ENCODE measurements around the gene BCAS4. TPM values are rescaled to one million over a fixed set of nuclear protein-coding genes. Genes with fewer than 3 reads are reported as not detected.
"Not testable (repeated sequence)": the region's sequence is repeated elsewhere in the genome, so short reads cannot be mapped to it uniquely, and the experiment has no call there.

Gene BCAS4
- total RNA-seq, 1 experiment from 2014 or later, result 34.8 TPM

DNA sequence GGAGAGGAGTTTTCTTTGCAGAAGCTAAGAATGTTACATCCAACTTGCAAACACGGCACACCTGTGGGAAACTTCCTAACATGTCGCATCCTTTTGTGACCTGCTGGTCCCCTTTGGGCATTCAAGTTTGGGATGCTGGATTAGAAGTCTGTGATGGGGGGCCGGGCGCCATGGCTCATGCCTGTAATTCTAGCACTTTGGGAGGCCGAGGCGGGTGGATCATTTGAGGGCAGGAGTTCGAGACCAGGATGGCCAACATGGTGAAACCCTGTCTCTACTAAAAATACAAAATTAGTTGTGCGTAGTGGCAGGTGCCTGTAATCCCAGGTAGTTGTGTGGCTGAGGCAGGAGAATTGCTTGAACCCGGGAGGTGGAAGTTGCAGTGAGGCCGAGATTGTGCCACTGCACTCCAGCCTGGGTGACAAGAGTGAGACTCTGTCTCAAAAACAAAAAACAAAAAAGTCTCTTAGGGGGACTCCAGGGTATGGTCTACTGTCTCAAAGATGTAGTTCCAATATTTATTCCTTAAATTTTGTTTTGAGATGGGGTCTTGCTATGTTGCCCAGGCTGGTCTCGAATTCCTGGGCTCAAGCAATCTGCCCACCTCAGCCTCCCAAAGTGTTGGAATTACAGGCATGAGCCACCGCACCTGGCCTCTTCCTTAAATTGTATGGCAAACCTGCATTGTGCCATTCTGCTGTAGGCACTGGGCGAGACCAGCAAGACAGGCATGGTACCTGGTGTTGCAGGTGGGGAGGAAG lies 6.3 kb downstream of the BCAS4 start:
- BruUV-seq (replicated peaks); H3K4me1 ChIP-seq (ENCODE audit: control insufficient read depth, insufficient read depth, low read length); H3K4me3 ChIP-seq (ENCODE audit: low read depth in 2 of 2, low read length in 2 of 2); ATAC-seq; H3K9me3 ChIP-seq (ENCODE audit: control insufficient read depth, insufficient read depth, low read depth, low read length); intact Hi-C loops (cut with micrococcal nuclease; ENCODE audit: unreplicated experiment); CTCF ChIA-PET; H3K36me3 ChIP-seq (ENCODE audit: control insufficient read depth, insufficient read depth, low read length); H3K27me3 ChIP-seq (ENCODE audit: control insufficient read depth, insufficient read depth, low read length); DNase-seq (ENCODE audit: low read depth, low spot score); in situ Hi-C loops (cut with HindIII; ENCODE audit: low pct_unique_long_range_greater_than_20kb, low sequenced_read_pairs); H3K27ac ChIP-seq (ENCODE audit: low read length); POLR2A ChIA-PET: not testable (repeated sequence)

DNA sequence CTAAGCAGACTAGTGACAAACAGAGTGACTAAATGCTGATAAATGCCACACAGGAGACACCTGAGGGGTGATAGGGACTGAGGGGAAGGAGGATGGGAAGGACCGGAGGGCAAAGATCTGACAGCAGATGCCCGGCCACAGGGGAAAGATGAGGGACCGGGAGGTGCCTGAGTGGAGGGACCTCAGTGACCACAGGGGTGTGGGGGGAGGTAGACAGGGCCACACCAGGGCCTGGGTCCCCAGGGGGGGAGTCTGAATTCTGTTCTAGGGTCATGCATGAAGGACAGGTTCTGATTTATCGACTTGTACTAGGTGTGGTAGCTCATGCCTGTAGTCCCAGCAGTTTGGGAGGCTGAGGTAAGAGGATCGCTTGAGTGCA lies 6.9 kb downstream of the BCAS4 start:
- ChIA-PET CTCF (no interaction called here), POLR2A (no interaction called here)
- Histone ChIP-seq H3K4me1 (ENCODE audit: control insufficient read depth, insufficient read depth, low read length) (no peaks in the 10 kb centered on the region), H3K27ac (ENCODE audit: low read length) (no peak overlapping the region), H3K27me3 (ENCODE audit: control insufficient read depth, insufficient read depth, low read length) (no peaks in the 10 kb centered on the region), H3K9me3 (ENCODE audit: control insufficient read depth, insufficient read depth, low read depth, low read length) (no peaks in the 10 kb centered on the region), H3K36me3 (ENCODE audit: control insufficient read depth, insufficient read depth, low read length) (no peaks in the 10 kb centered on the region), H3K4me3 (ENCODE audit: low read depth in 2 of 2, low read length in 2 of 2) (no peak overlapping the region)
- in situ Hi-C loops (cut with HindIII; ENCODE audit: low pct_unique_long_range_greater_than_20kb, low sequenced_read_pairs) (no loop called here), intact Hi-C loops (cut with micrococcal nuclease; ENCODE audit: unreplicated experiment) (no loop called here)
- ATAC-seq (no peak), DNase-seq (ENCODE audit: low read depth, low spot score) (no peak)
- no TSS peak for BruUV-seq (replicated peaks)
- no peak for TF ChIP-seq SIN3A (IDR thresholded peaks at IDR 0.05; ENCODE audit: borderline replicate concordance, insufficient read depth, low read depth, low read length)
- TF ChIP-seq, protein P1, sequence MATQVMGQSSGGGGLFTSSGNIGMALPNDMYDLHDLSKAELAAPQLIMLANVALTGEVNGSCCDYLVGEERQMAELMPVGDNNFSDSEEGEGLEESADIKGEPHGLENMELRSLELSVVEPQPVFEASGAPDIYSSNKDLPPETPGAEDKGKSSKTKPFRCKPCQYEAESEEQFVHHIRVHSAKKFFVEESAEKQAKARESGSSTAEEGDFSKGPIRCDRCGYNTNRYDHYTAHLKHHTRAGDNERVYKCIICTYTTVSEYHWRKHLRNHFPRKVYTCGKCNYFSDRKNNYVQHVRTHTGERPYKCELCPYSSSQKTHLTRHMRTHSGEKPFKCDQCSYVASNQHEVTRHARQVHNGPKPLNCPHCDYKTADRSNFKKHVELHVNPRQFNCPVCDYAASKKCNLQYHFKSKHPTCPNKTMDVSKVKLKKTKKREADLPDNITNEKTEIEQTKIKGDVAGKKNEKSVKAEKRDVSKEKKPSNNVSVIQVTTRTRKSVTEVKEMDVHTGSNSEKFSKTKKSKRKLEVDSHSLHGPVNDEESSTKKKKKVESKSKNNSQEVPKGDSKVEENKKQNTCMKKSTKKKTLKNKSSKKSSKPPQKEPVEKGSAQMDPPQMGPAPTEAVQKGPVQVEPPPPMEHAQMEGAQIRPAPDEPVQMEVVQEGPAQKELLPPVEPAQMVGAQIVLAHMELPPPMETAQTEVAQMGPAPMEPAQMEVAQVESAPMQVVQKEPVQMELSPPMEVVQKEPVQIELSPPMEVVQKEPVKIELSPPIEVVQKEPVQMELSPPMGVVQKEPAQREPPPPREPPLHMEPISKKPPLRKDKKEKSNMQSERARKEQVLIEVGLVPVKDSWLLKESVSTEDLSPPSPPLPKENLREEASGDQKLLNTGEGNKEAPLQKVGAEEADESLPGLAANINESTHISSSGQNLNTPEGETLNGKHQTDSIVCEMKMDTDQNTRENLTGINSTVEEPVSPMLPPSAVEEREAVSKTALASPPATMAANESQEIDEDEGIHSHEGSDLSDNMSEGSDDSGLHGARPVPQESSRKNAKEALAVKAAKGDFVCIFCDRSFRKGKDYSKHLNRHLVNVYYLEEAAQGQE (IDR thresholded peaks at IDR 0.05; ENCODE audit: insufficient read depth in 1 of 2, low read depth in 2 of 2, low read length in 1 of 2), result no peak
- no peak for TF ChIP-seq TCF7L2 (IDR thresholded peaks at IDR 0.05; ENCODE audit: low read depth, low read length)
- TF ChIP-seq, protein P2, sequence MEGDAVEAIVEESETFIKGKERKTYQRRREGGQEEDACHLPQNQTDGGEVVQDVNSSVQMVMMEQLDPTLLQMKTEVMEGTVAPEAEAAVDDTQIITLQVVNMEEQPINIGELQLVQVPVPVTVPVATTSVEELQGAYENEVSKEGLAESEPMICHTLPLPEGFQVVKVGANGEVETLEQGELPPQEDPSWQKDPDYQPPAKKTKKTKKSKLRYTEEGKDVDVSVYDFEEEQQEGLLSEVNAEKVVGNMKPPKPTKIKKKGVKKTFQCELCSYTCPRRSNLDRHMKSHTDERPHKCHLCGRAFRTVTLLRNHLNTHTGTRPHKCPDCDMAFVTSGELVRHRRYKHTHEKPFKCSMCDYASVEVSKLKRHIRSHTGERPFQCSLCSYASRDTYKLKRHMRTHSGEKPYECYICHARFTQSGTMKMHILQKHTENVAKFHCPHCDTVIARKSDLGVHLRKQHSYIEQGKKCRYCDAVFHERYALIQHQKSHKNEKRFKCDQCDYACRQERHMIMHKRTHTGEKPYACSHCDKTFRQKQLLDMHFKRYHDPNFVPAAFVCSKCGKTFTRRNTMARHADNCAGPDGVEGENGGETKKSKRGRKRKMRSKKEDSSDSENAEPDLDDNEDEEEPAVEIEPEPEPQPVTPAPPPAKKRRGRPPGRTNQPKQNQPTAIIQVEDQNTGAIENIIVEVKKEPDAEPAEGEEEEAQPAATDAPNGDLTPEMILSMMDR (IDR thresholded peaks at IDR 0.05), result no peak

GRCh38 chr20:50802289-50802688 lies 7.4 kb downstream of the BCAS4 start:
- intact Hi-C loops (cut with micrococcal nuclease; ENCODE audit: unreplicated experiment), result no loop called here
- no peak for DNase-seq (ENCODE audit: low read depth, low spot score)
- POLR2A ChIA-PET, result interaction anchor here (0.7 kb wide), 1 partner anchor 140 kb away, joined by 5 read pairs; no protein-coding TSS in a partner anchor
- Histone ChIP-seq H3K9me3 (ENCODE audit: control insufficient read depth, insufficient read depth, low read depth, low read length) (no peaks in the 10 kb centered on the region), H3K36me3 (ENCODE audit: control insufficient read depth, insufficient read depth, low read length) (no peaks in the 10 kb centered on the region), H3K4me3 (ENCODE audit: low read depth in 2 of 2, low read length in 2 of 2) (no peak overlapping the region), H3K4me1 (ENCODE audit: control insufficient read depth, insufficient read depth, low read length) (no peaks in the 10 kb centered on the region), H3K27ac (ENCODE audit: low read length) (no peak overlapping the region), H3K27me3 (ENCODE audit: control insufficient read depth, insufficient read depth, low read length) (no peaks in the 10 kb centered on the region)
- no TSS peak for BruUV-seq (replicated peaks)
- TF ChIP-seq, protein P1 (IDR thresholded peaks at IDR 0.05; ENCODE audit: insufficient read depth in 1 of 2, low read depth in 2 of 2, low read length in 1 of 2), result no peak
- TF ChIP-seq TCF7L2 (IDR thresholded peaks at IDR 0.05; ENCODE audit: low read depth, low read length) (no peak), SIN3A (IDR thresholded peaks at IDR 0.05; ENCODE audit: borderline replicate concordance, insufficient read depth, low read depth, low read length) (no peak), POLR2AphosphoS5 (IDR thresholded peaks at IDR 0.05; ENCODE audit: low read depth, low read length) (no peak)
- TF ChIP-seq, protein P2 (IDR thresholded peaks at IDR 0.05), result no peak
- CTCF ChIA-PET, result no interaction called here
- in situ Hi-C loops (cut with HindIII; ENCODE audit: low pct_unique_long_range_greater_than_20kb, low sequenced_read_pairs), result no loop called here
- no peak for ATAC-seq

Measured in Panc1 (cell line).